Activated CD8-positive, alpha-beta T cell treated with anti-CD3 and anti-CD28 coated beads, Interleukin-2, amount 10 ng/mL, durations not matched to agents 7 days and 5 days (primary cell): Measurements from ENCODE around the gene PDE3B. TPM values are rescaled to one million over a fixed set of nuclear protein-coding genes. Genes with fewer than 3 reads are reported as not detected.
"Not testable (repeated sequence)": the region's sequence is repeated elsewhere in the genome, so short reads cannot be mapped to it uniquely, and the experiment has no call there.

Source experiments
- ATAC-seq: fragments of 150-1000 bp; cut with Tn5 transposase; one replicate; pipeline ENCODE4 v1.10.0; 2021; ENCODE audit warnings: moderate library complexity
- CTCF ChIA-PET: fragments of 350-600 bp; sonication (Branson Sonifier 250); formaldehyde crosslinking; loops from one replicate; lab custom pipeline; 2021; ENCODE audit warnings: antibody characterized with exemption; lab: Charles Lee
- POLR2A ChIA-PET: fragments of 350-600 bp; sonication (Branson Sonifier 250); formaldehyde crosslinking; loops from one replicate; lab custom pipeline; 2021; ENCODE audit warnings: antibody characterized with exemption; lab: Charles Lee
- DNase-seq: peaks from one replicate; pipeline ENCODE4 v3.0.0-alpha.2; 2020
- H3K27ac Mint-ChIP-seq: one replicate; pipeline ENCODE4 v1.8.0; 2021; ENCODE audit warnings: mild to moderate bottlenecking, mixed read lengths
- H3K27me3 Mint-ChIP-seq: one replicate; pipeline ENCODE4 v1.8.0; 2021; ENCODE audit warnings: low read depth, mixed read lengths
- H3K36me3 Mint-ChIP-seq: one replicate; pipeline ENCODE4 v1.8.0; 2021; ENCODE audit warnings: low read depth, mixed read lengths
- H3K4me1 Mint-ChIP-seq: one replicate; pipeline ENCODE4 v1.8.0; 2021; ENCODE audit warnings: low read depth, mixed read lengths
- H3K4me3 Mint-ChIP-seq: one replicate; pipeline ENCODE4 v1.8.0; 2021; ENCODE audit warnings: mild to moderate bottlenecking, mixed read lengths
- H3K9me3 Mint-ChIP-seq: one replicate; pipeline ENCODE4 v1.8.0; 2022; ENCODE audit warnings: mixed read lengths; ENCODE audit not compliant: insufficient read depth
- total RNA-seq, 2 experiments: library from RNA; stranded (reverse); gene quantifications; one replicate each; pipeline ENCODE4 v1.2.3, GENCODE V29; 2021

PDE3B gene
- total RNA-seq, 2 experiments from 2014 or later: 74.8 to 81.4 TPM

DNA sequence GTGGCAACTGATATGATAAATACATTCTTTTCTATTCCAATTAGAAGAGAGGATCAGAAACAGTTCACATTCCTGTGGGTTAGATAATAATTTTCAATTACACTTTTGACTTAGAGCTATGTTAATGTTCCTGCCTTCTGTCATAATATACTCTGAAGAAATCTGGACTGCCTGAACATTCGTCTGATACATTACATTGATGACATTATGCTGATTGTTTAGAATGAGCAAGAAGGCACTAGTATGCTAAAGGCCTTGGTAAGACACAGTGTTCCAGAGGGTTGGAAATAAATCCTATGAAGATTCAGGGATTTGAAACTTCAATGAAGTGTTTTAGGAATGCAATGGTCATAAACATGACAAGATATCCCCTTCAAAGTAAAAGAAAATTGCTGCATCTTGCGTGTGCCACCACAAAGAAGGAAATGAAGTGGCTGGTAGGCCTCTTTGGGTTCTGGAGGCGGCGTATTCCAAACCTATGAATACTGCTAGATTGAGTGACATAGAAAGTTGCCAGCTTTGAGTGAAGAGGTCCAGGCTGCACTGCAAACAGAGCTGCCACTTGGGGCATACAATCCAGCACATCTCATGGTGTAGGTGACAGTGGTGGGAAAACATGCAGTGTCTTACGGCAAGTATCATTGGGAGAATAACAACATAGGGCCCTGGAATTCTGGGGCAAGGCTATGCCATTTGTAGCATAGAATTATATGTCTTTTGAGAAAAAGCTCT is 21.2 kb upstream of the PDE3B start:
- Mint-ChIP-seq H3K27ac (no peak overlapping the region), H3K4me3 (no peak overlapping the region), H3K4me1 (peaks cover 39% of the 10 kb centered on the region), H3K9me3 (peaks cover 3% of the 10 kb centered on the region), H3K27me3 (no peaks in the 10 kb centered on the region), H3K36me3 (peaks cover 69% of the 10 kb centered on the region)
- ATAC-seq (no peak), DNase-seq (no peak)
- ChIA-PET CTCF (interaction anchor here (0.8 to 3.9 kb wide), 9 partner anchors 8 to 285 kb away, joined by 3 to 31 read pairs (median 4); partner anchors contain the start of gene PDE3B), POLR2A (no interaction called here)

GRCh38 chr11:14623036-14623435 is 20.6 kb upstream of the PDE3B start:
- DNase-seq (no peak), ATAC-seq (no peak)
- POLR2A ChIA-PET: no interaction called here
- peaks cover 8% of the 10 kb centered on the region for H3K9me3 Mint-ChIP-seq
- H3K27me3 Mint-ChIP-seq: no peaks in the 10 kb centered on the region
- CTCF ChIA-PET: interaction anchor here (0.8 to 3.9 kb wide), 9 partner anchors 9 to 284 kb away, joined by 3 to 31 read pairs (median 4); partner anchors contain the start of gene PDE3B
- H3K4me3 Mint-ChIP-seq: no peak overlapping the region
- peaks cover 43% of the 10 kb centered on the region for H3K4me1 Mint-ChIP-seq
- H3K27ac Mint-ChIP-seq: no peak overlapping the region
- peaks cover 68% of the 10 kb centered on the region for H3K36me3 Mint-ChIP-seq

- Mint-ChIP-seq H3K27ac (peak overlapping the region; percentile 21), H3K36me3 (peaks cover 62% of the 10 kb centered on the region), H3K4me3 (no peak overlapping the region), H3K9me3 (peaks cover 8% of the 10 kb centered on the region), H3K27me3 (no peaks in the 10 kb centered on the region), H3K4me1 (peaks cover 43% of the 10 kb centered on the region)
- ATAC-seq (no peak), DNase-seq (no peak)
- CTCF ChIA-PET: interaction anchor here (1.0 to 1.1 kb wide), 2 partner anchors 11 to 13 kb away, joined by 3 to 5 read pairs; no protein-coding TSS in a partner anchor
- POLR2A ChIA-PET: interaction anchor here (0.7 to 1.7 kb wide), 2 partner anchors 19 to 26 kb away, joined by 5 to 11 read pairs; no protein-coding TSS in a partner anchor
Measured at GRCh38 chr11:14625586-14626205, 17.9 kb upstream of the PDE3B start.

GRCh38 chr11:14626650-14627049 is 17.0 kb upstream of the PDE3B start:
- ChIA-PET CTCF (interaction anchor here (1.0 to 1.1 kb wide), 3 partner anchors 10 to 12 kb away, joined by 3 to 7 read pairs (median 5); no protein-coding TSS in a partner anchor), POLR2A (interaction anchor here (0.9 kb wide), 1 partner anchor 18 kb away, joined by 3 read pairs; no protein-coding TSS in a partner anchor)
- H3K9me3 Mint-ChIP-seq: peaks cover 11% of the 10 kb centered on the region
- DNase-seq (no peak), ATAC-seq (no peak)
- no peak overlapping the region for H3K4me3 Mint-ChIP-seq
- H3K27ac Mint-ChIP-seq: no peak overlapping the region
- H3K4me1 Mint-ChIP-seq: peaks cover 43% of the 10 kb centered on the region
- no peaks in the 10 kb centered on the region for H3K27me3 Mint-ChIP-seq
- H3K36me3 Mint-ChIP-seq: peaks cover 67% of the 10 kb centered on the region

DNA sequence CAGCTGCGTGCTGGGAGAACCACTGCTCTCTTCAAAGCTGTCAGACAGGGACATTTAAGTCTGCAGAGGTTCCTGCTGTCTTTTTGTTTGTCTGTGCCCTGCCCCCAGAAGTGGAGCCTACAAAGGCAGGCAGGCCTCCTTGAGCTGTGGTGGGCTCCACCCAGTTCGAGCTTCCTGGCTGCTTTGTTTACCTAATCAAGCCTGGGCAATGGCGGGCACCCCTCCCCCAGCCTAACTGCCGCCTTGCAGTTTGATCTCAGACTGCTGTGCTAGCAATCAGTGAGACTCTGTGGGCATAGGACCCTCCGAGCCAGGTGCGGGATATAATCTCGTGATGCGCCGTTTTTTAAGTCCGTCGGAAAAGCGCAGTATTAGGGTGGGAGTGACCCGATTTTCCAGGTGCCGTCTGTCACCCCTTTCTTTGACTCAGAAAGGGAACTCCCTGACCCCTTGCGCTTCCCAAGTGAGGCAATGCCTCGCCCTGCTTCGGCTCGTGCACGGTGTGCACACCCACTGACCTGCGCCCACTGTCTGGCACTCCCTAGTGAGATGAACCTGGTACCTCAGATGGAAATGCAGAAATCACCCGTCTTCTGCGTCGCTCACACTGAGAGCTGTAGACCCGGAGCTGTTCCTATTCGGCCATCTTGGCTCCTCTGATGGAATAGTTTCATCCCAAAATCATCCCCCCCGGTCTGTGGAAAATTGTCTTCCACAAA is 9.9 kb upstream of the PDE3B start:
- H3K27me3 Mint-ChIP-seq, H3K27ac Mint-ChIP-seq, ATAC-seq, H3K4me3 Mint-ChIP-seq, CTCF ChIA-PET: not testable (repeated sequence)
- POLR2A ChIA-PET: interaction anchor here (1.1 kb wide), 1 partner anchor 113 kb away, joined by 3 read pairs; the partner anchor contains the start of gene PSMA1
- Mint-ChIP-seq H3K9me3 (peaks cover 12% of the 10 kb centered on the region), H3K36me3 (peaks cover 51% of the 10 kb centered on the region), H3K4me1 (peaks cover 44% of the 10 kb centered on the region)
- peak; percentile 47 for DNase-seq

DNA sequence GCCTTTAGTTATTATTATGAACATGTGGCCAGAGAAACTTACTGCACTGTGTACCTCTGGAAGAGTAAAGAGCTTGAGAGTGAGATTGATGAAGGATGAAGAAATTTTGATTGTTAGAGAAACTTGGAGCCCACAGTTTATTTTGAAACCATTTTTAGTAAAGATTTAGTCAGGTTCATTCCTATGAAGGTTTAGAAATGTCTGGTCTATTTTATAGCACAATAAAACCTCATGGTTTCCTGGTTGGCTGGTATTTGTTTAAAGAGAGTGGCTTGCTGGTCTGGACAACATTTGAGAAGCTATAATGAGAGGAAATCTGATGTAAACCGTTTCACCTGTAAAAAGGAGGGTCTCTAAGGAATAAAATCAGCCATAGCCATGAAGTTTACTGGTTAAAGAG is 8.8 kb upstream of the PDE3B start:
- POLR2A ChIA-PET: interaction anchor here (1.7 kb wide), 1 partner anchor 10 kb away, joined by 6 read pairs; the partner anchor contains the start of gene PDE3B
- peaks cover 51% of the 10 kb centered on the region for H3K4me1 Mint-ChIP-seq
- H3K36me3 Mint-ChIP-seq: peaks cover 56% of the 10 kb centered on the region
- CTCF ChIA-PET: interaction anchor here (0.6 to 1.2 kb wide), 3 partner anchors 10 to 178 kb away, joined by 3 to 5 read pairs (median 4); no protein-coding TSS in a partner anchor
- peaks cover 12% of the 10 kb centered on the region for H3K9me3 Mint-ChIP-seq
- no peak overlapping the region for H3K4me3 Mint-ChIP-seq
- ATAC-seq (no peak), DNase-seq (no peak)
- H3K27ac Mint-ChIP-seq: peak overlapping the region; percentile 4
- H3K27me3 Mint-ChIP-seq: no peaks in the 10 kb centered on the region

DNA sequence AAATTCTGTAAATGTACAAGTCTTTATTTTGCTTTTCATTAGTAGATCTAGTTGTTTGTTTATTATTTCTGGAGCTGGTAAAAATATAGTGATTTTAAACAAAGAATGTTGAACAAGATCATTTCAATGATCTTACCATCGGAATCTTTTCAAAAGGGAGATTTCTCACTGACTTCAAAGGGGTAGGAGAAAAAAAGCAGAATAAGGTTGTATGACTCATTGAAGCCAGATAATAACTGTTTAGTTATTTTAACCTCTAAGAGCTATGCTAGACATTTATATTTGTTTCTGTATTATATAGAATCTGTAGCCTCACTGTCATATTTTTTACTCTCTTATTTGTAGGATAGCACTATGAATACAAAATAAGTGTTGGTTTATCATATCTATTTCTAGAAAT is 8.1 kb upstream of the PDE3B start:
- Mint-ChIP-seq H3K36me3 (peaks cover 61% of the 10 kb centered on the region), H3K9me3 (peaks cover 12% of the 10 kb centered on the region), H3K4me3 (no peak overlapping the region), H3K4me1 (peaks cover 58% of the 10 kb centered on the region), H3K27me3 (no peaks in the 10 kb centered on the region), H3K27ac (peak overlapping the region; percentile 60)
- CTCF ChIA-PET: interaction anchor here (0.6 to 2.4 kb wide), 5 partner anchors 9 to 178 kb away, joined by 3 to 7 read pairs (median 5); no protein-coding TSS in a partner anchor
- DNase-seq (no peak), ATAC-seq (no peak)
- POLR2A ChIA-PET: interaction anchor here (0.8 to 1.7 kb wide), 2 partner anchors 9 to 57 kb away, joined by 5 to 6 read pairs; partner anchors contain the start of gene PDE3B

GRCh38 chr11:14636119-14636518 is 7.5 kb upstream of the PDE3B start:
- peak overlapping the region; percentile 53 for H3K27ac Mint-ChIP-seq
- no peak overlapping the region for H3K4me3 Mint-ChIP-seq
- peak; percentile 23 for ATAC-seq
- H3K4me1 Mint-ChIP-seq: peaks cover 62% of the 10 kb centered on the region
- H3K9me3 Mint-ChIP-seq: peaks cover 11% of the 10 kb centered on the region
- H3K36me3 Mint-ChIP-seq: peaks cover 64% of the 10 kb centered on the region
- CTCF ChIA-PET: interaction anchor here (1.1 to 2.4 kb wide), 5 partner anchors 9 to 272 kb away, joined by 3 to 8 read pairs (median 7); no protein-coding TSS in a partner anchor
- POLR2A ChIA-PET: interaction anchor here (0.5 to 1.7 kb wide), 3 partner anchors 8 to 113 kb away, joined by 3 to 6 read pairs (median 5); partner anchors contain the start of gene PDE3B
- no peak for DNase-seq
- H3K27me3 Mint-ChIP-seq: no peaks in the 10 kb centered on the region

DNA sequence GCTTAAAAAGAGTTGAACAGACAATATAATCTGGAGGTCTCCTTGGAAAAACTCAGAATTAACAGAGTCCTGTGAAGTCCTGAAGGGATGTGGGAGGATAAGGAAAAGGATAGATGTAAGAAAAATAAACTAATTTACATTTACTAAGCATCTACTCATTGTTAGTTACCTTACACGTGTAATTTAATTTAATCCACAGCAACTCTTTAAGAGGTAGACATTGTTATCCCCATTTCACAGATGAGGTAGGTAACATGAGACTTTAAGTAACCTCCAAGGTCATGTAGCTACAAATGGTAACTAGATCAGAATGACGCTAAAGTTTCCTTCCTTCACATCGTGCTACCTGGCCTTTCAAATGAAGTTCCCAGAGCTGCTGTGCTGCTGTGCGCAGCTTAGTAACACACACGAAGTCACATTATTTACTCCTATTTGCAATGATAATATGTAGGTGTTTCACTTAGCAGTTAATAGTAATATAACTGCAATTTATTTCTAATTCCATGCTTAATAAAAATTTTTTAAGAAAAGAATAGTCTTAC is 5.7 kb upstream of the PDE3B start:
- H3K27me3 Mint-ChIP-seq: no peaks in the 10 kb centered on the region
- H3K9me3 Mint-ChIP-seq: peaks cover 9% of the 10 kb centered on the region
- peak; percentile 18 for ATAC-seq
- H3K36me3 Mint-ChIP-seq: peaks cover 75% of the 10 kb centered on the region
- no peak overlapping the region for H3K4me3 Mint-ChIP-seq
- CTCF ChIA-PET: interaction anchor here (0.8 to 2.4 kb wide), 5 partner anchors 12 to 270 kb away, joined by 3 to 8 read pairs (median 4); no protein-coding TSS in a partner anchor
- H3K4me1 Mint-ChIP-seq: peaks cover 80% of the 10 kb centered on the region
- DNase-seq: no peak
- H3K27ac Mint-ChIP-seq: no peak overlapping the region
- POLR2A ChIA-PET: interaction anchor here (0.6 to 1.8 kb wide), 3 partner anchors 60 to 311 kb away, joined by 3 to 6 read pairs (median 3); partner anchors contain the start of gene PSMA1

GRCh38 chr11:14638561-14638960 is 5.0 kb upstream of the PDE3B start:
- H3K4me3 Mint-ChIP-seq: peak overlapping the region; percentile 35
- no peak for ATAC-seq
- ChIA-PET CTCF (interaction anchor here (0.8 to 1.0 kb wide), 2 partner anchors 12 to 268 kb away, joined by 3 read pairs; no protein-coding TSS in a partner anchor), POLR2A (interaction anchor here (0.6 to 1.0 kb wide), 2 partner anchors 118 to 310 kb away, joined by 3 read pairs; partner anchors contain the start of gene PSMA1)
- DNase-seq: peak; percentile 35
- H3K4me1 Mint-ChIP-seq: peaks cover 78% of the 10 kb centered on the region
- peaks cover 74% of the 10 kb centered on the region for H3K36me3 Mint-ChIP-seq
- H3K27ac Mint-ChIP-seq: peak overlapping the region; percentile 21
- H3K9me3 Mint-ChIP-seq: peaks cover 9% of the 10 kb centered on the region
- no peaks in the 10 kb centered on the region for H3K27me3 Mint-ChIP-seq
